Activated T-cell treated with anti-CD3 and anti-CD28 coated beads for 1 hour (primary cell): Measurements from ENCODE around the gene FOXL1.
"Not testable (repeated sequence)": the region's sequence is repeated elsewhere in the genome, so short reads cannot be mapped to it uniquely, and the experiment has no call there.

Source experiments
- DNase-seq: peaks from one replicate; pipeline ENCODE4 v3.0.0-alpha.2; 2020; ENCODE audit warnings: low read depth

FOXL1 gene

GRCh38 chr16:86580791-86581170, 2.4 kb downstream of the FOXL1 start:
- DNase-seq: no peak

GRCh38 chr16:86581458-86581857, 3.1 kb downstream of the FOXL1 start:
- DNase-seq: no peak

- DNase-seq: no peak
These were observed 5.8 kb downstream of the FOXL1 start for GRCh38 chr16:86584071-86584685.

- DNase-seq: no peak
These were observed 6.7 kb downstream of the FOXL1 start for GRCh38 chr16:86584726-86585721.

- no peak for DNase-seq
These were observed 7.7 kb downstream of the FOXL1 start for GRCh38 chr16:86585821-86586611.

GRCh38 chr16:86587487-86587886, 9.1 kb downstream of the FOXL1 start:
- no peak for DNase-seq

- DNase-seq: not testable (repeated sequence)
These were observed 9.6 kb downstream of the FOXL1 start for GRCh38 chr16:86587955-86588354.

- DNase-seq: no peak
These were observed 12.3 kb downstream of the FOXL1 start for GRCh38 chr16:86590501-86591144.

- DNase-seq: no peak
These were observed 12.9 kb downstream of the FOXL1 start for GRCh38 chr16:86591270-86591669.

- DNase-seq: no peak
These were observed 15.7 kb downstream of the FOXL1 start for GRCh38 chr16:86593913-86594620.

- no peak for DNase-seq
These were observed 16.4 kb downstream of the FOXL1 start for GRCh38 chr16:86594721-86595120.

GRCh38 chr16:86595983-86596605, 17.7 kb downstream of the FOXL1 start:
- DNase-seq: no peak

GRCh38 chr16:86597126-86597879, 19.0 kb downstream of the FOXL1 start:
- DNase-seq: no peak

GRCh38 chr16:86597880-86598606, 19.7 kb downstream of the FOXL1 start:
- no peak for DNase-seq

- no peak for DNase-seq
These were observed 20.5 kb downstream of the FOXL1 start for GRCh38 chr16:86598607-86599565.

- DNase-seq: no peak
These were observed 23.0 kb downstream of the FOXL1 start for GRCh38 chr16:86601356-86601755.

- DNase-seq: no peak
These were observed 24.2 kb downstream of the FOXL1 start for GRCh38 chr16:86602521-86602920.
